ENCODE data around the gene ESM1.

DNA sequence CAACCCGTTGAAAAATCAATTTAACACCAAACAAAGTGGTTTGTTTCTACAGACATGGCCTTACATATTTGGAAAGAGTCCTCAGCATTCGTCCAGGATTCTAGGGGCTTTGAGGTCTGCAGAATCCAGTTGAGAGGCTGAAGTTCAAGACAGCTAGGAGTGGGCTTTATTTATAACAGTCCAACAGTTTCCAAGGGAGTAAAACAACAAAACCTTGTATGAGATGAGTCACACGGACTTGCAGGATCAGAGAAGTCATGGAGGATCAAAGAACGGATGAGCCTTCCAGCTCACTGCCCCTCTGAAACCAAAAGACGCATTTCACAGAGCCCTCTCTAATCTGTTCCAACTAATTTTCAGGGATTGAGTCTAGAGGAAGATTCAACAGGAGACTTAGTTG, 11.1 kb upstream of the ESM1 start:
- TF ChIP-seq ARNT (IDR thresholded peaks at IDR 0.05) (no peak), FOXM1 (IDR thresholded peaks at IDR 0.05; ENCODE audit: borderline replicate concordance) (no peak), FOXA1 (IDR thresholded peaks at IDR 0.05) (no peak), ELF4 (IDR thresholded peaks at IDR 0.05) (no peak)

All from HEK293T (cell line).